ENCODE measurements around the gene B3GALT4. TPM values are rescaled to one million over a fixed set of nuclear protein-coding genes. Genes with fewer than 3 reads are reported as not detected.
A peak's percentile ranks its signal among the peaks of the same experiment; 100 is the strongest.
"Not testable (repeated sequence)": the region's sequence is repeated elsewhere in the genome, so short reads cannot be mapped to it uniquely, and the experiment has no call there.

B3GALT4 gene
- total RNA-seq, 6 experiments from 2014 or later = 0.66 to 3.0 (median 2.7) TPM

DNA sequence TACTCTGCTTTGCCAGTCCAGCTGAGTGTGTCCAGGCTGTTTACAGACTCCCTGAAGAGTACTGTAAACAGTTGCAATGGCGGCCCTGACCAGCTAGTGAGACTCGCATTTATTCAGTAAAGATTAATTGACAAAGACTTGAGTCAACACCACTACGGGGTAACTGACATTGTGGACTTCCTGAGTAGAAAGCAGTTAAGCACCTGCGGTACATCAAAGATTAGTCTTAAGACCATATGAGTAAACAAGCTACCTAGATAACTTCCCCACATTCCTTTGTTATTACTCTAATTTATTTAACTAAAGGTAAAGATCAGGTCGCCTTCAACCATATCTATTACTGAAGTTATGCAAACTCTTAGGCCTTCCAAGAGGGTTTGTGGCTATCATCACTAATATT, 17.9 kb upstream of the B3GALT4 start:
- Mint-ChIP-seq H3K27me3 (ENCODE audit: insufficient read depth) (no peaks in the 10 kb centered on the region), H3K4me1 (ENCODE audit: low read depth) (peaks cover 17% of the 10 kb centered on the region), H3K36me3 (ENCODE audit: low read depth) (peaks cover 25% of the 10 kb centered on the region), H3K9me3 (no peaks in the 10 kb centered on the region), H3K27ac (no peak overlapping the region), H3K4me3 (no peak overlapping the region)
- TF ChIP-seq, protein P1, sequence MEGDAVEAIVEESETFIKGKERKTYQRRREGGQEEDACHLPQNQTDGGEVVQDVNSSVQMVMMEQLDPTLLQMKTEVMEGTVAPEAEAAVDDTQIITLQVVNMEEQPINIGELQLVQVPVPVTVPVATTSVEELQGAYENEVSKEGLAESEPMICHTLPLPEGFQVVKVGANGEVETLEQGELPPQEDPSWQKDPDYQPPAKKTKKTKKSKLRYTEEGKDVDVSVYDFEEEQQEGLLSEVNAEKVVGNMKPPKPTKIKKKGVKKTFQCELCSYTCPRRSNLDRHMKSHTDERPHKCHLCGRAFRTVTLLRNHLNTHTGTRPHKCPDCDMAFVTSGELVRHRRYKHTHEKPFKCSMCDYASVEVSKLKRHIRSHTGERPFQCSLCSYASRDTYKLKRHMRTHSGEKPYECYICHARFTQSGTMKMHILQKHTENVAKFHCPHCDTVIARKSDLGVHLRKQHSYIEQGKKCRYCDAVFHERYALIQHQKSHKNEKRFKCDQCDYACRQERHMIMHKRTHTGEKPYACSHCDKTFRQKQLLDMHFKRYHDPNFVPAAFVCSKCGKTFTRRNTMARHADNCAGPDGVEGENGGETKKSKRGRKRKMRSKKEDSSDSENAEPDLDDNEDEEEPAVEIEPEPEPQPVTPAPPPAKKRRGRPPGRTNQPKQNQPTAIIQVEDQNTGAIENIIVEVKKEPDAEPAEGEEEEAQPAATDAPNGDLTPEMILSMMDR (IDR thresholded peaks at IDR 0.05) = no peak
- no peak for DNase-seq

- Mint-ChIP-seq H3K4me1 (ENCODE audit: low read depth) (peaks cover 17% of the 10 kb centered on the region), H3K36me3 (ENCODE audit: low read depth) (peaks cover 46% of the 10 kb centered on the region)
- not testable (repeated sequence) for DNase-seq; H3K27ac Mint-ChIP-seq; H3K4me3 Mint-ChIP-seq; H3K27me3 Mint-ChIP-seq (ENCODE audit: insufficient read depth); H3K9me3 Mint-ChIP-seq
Observed at GRCh38 chr6:33262490-33262889, 14.4 kb upstream of the B3GALT4 start.

DNA sequence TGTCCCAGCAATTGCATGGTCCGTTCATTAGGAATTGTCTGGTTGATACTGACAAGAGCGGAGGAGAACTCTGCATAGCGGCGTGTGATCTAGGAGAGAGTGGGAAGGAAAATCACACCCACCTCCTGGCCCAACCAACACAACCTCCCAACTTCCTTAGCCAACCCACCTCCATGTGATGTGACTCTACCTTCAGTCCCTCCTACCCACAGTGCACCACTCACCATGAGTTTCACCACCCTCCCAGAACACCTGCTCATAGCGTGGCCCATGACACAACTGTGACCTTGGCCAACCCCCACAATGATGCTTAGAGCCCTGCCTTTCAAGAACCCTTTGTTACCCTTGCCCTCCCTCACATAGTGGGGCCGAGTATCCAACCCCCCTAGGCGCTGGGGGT, 12.9 kb upstream of the B3GALT4 start:
- no peaks in the 10 kb centered on the region for H3K9me3 Mint-ChIP-seq
- H3K36me3 Mint-ChIP-seq (ENCODE audit: low read depth) = peaks cover 51% of the 10 kb centered on the region
- H3K27ac Mint-ChIP-seq = no peak overlapping the region
- no peaks in the 10 kb centered on the region; the same call in 1 of the 2 replicates for H3K27me3 Mint-ChIP-seq (ENCODE audit: insufficient read depth)
- peaks cover 17% of the 10 kb centered on the region for H3K4me1 Mint-ChIP-seq (ENCODE audit: low read depth)
- TF ChIP-seq, protein P1 (IDR thresholded peaks at IDR 0.05) = no peak
- H3K4me3 Mint-ChIP-seq = no peak overlapping the region
- DNase-seq = no peak

DNA sequence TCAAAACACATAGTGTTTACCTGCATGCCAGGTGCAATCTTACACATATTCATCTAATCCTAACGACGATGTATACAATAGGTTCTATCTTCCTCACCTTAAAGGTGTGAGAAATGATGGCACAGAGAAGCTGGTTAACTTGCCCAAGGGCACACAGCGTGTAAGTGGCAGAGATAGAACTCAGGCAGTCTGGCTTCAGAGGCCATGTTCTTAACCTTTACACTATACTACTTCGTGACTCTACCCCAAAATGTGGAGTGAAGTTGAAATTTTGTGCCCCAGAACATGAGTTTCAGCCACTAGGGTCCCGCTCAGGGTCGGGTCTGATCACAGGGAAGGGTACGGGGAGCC, 5.8 kb upstream of the B3GALT4 start:
- Mint-ChIP-seq H3K27me3 (ENCODE audit: insufficient read depth) (peaks cover 18% of the 10 kb centered on the region), H3K36me3 (ENCODE audit: low read depth) (peaks cover 70% of the 10 kb centered on the region), H3K9me3 (peaks cover 14% of the 10 kb centered on the region), H3K27ac (peak overlapping the region; percentile 99), H3K4me3 (peak overlapping the region; percentile 97), H3K4me1 (ENCODE audit: low read depth) (peaks cover 52% of the 10 kb centered on the region)
- TF ChIP-seq, protein P1 (IDR thresholded peaks at IDR 0.05) = peak; percentile 44; the same call in 1 of the 2 replicates
- no peak for DNase-seq

DNA sequence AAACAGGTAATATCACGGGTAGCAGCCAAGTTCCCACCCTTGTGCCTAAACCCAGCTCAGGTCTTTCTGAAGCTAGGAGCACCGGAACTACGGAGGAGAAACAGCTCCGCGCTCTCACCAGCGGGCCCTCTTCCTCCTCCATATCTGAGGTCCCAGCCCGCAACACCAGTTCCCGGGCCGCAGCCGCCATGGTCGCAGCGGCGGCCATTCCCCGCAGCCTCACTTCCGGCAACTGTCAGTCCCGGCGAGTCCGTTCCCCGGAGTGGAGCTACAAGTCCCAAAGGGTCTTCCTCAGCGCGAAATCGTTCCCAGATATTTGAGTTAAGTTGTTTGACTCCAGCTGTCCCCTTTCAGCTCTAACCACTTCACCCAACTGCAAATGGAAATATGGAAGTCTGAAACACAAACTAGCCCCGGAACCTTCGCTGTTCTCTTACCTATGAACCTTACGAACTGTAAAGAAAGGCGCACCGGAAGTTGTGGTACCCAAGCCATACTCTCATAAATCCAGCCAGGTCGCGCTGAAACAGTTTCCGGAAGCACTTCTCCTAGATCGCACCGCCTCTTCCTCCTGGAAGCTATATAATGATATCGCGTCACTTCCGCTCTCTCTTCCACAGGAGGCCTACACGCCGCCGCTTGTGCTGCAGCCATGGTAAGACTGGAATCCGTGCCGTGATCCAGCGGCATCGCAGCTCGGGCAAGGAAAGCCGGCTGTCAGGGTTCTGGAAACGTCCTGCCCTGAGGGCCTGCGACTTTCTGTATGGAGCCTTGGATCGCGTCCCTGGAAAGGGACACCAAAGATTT, 5.3 kb upstream of the B3GALT4 start, which contains the start of the genes RPS18 and VPS52:
Gene RPS18, plus strand, starts transcription at position 608 of the 807 bp plus-strand sequence. Its CDS starts 45 bp downstream, at position 653.
Gene VPS52, minus strand, starts transcription at position 409 of the 807 bp plus-strand sequence. Its CDS starts 201 bp downstream, at position 208.
- Mint-ChIP-seq H3K4me3 (peak within 1 kb of the TSS; percentile 97), H3K36me3 (ENCODE audit: low read depth) (peaks cover 70% of the 10 kb centered on the region), H3K9me3 (peaks cover 14% of the 10 kb centered on the region), H3K4me1 (ENCODE audit: low read depth) (peaks cover 58% of the 10 kb centered on the region), H3K27me3 (ENCODE audit: insufficient read depth) (peaks cover 20% of the 10 kb centered on the region), H3K27ac (peak within 1 kb of the TSS; percentile 99)
- peak; percentile 99 for DNase-seq
- TF ChIP-seq, protein P1 (IDR thresholded peaks at IDR 0.05) = no peak; the same call in none of the 2 replicates

Data from HFFc6 (cell line).